IPS-NIHi7 (cell line): ENCODE measurements around the gene MYCBP2.

Experiments
- DNase-seq: peaks from one replicate; pipeline ENCODE4 v3.0.0; 2012; ENCODE audit warnings: mixed read lengths; ENCODE audit errors: extremely low spot score

Gene MYCBP2

DNA sequence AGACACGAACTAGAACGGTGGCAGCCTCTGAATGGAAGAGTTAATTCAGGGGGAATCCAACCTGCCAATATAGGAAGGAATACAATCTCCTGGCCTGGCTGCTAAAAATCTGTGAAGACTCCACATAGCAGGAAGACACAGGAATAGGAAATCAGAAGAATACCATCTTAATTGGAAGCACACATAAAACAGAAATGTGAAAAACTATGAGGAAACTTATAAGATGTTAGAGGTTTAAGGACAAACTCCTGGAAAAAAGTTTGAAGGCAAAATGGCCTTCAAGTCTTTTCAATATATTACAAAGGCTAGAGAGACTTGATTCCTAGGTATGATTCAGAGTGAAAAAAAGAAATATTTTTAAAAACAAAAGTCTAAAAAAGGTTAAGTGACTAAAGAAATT, 221.8 kb downstream of the MYCBP2 start:
- DNase-seq: no peak

DNA sequence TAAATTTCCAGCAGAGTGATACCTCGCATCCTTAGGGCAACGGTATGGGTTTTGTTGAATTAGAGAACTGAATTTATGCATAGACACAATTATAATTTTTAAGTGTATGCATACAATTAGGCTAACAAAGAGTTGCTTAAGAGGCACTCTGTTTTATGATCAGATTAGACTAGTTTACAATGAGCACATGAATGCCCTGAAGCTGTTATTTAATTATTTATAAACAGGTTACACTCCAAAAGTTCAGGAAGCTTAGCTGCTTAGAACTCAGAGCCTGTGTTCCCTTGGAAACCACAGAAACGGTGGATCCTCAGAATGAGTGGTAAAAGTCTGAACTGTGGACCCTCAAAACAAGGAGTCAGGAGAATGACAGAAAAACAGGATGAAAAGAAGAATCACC, 227.5 kb downstream of the MYCBP2 start:
- no peak for DNase-seq

DNA sequence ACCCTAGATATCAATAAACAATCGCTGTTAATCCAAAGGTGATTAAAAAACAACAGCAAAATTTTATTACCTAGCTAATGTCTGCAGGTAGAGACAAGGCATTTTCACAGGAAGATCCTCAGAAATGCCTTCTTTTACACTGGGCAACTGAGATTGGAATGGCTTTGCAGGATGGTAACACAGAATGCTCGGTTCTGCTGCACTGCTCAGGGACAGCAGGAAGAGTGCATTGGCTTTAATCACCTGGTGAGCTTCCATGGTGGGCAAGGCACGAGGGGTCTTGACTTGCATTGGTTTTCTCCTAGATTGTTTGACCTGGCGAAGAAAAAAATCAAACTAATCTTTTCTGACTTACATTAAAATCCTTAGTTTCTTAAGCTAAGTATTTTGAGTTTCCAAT, 231.6 kb downstream of the MYCBP2 start:
- DNase-seq: no peak

DNA sequence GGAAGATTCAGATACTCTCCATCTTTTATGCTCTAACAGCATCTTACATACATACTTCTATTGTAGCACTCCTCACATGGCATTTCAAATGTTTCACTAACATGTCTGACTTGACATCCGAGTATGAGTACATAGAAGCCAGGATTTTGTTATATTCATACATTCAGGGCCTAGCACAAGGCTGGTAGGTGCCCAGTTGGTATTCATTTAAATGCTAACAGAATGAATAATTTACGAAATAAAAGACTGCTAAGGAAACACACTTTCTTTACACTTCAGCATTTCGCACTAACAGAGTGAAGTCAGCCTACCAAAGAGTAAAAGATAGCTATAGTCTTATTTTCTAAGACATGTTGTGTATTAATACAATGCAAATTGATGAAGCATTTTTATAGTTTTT, 232.1 kb downstream of the MYCBP2 start:
- DNase-seq: no peak

DNA sequence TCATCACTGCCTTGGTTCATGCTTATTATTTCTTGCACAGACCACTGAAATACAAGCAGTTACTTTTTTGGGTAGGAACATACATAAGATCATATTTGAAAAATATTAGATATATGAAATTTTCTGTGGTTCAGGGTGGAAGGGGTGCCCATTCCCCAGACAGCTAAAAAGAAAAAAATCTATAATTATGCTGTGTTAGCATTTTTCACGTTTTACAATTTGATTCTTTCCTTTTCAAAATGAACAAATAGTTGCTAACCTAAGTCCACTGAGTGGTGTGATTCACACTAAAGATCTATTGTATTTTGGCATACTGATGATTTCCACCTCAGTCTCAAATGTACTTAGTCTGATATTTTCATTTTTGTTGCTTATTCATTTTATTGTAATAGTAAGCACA, 233.2 kb downstream of the MYCBP2 start:
- no peak for DNase-seq

DNA sequence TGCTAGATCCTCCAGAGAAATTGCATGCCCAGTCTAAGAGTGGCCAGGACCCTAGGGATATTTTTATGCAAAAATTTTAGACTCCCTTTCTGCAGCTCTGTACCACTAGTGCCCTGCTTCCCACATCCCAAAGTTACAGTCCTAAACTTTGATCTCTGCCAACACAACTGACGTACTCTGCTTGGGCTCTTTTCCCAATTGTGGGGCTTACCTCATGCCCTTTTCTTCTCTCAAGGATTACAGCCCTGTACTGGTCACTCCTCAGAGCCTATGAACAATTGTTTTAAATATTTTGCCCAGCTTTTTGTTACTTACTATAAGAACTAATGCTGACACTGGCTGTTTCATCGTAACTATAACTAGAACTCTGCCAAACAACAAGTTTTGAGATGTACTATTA, 242.1 kb downstream of the MYCBP2 start:
- DNase-seq: no peak

DNA sequence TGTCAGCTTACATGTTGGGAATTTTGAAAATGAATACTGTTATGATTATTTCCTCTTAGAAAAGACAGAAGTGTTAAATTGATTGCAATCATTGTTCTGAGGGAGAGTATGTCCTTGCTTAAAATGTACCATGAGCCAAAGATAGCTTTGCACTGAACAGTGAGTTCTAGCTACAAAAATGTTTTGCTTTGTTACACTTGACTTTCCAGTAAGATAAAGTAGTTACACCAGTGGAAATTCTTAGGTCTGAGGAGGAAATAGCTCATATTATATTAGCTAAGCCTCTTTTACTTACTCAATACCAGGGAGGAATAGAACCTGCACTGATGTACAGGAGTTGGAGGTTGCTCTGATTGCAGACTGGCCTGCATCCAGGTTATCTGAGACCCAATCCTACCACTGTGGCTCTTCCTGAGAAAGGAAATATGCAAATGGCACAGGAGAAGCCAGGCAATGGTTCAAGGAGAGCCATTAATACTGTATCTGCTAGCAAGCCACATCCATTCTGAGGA, 246.9 kb downstream of the MYCBP2 start:
- DNase-seq: no peak

DNA sequence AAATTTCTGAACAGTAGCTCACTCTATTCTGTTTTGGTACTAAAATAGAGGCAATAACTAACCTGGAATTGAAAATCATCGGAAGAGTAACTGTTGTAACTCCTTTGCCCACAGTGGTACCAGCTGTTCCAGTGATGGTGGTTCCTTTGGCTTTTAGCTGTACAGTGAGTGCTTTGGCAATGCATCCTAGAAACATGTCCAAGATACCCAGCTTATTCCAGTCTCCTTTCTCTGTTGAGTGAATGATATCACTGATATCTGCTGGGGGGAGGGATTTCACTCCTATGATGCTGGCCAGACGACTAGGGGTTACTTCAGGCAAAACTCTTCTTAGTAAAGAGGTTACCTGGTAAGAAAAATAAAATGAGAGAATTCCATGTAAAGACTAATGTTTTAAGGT, 259.4 kb downstream of the MYCBP2 start:
- DNase-seq: no peak

DNA sequence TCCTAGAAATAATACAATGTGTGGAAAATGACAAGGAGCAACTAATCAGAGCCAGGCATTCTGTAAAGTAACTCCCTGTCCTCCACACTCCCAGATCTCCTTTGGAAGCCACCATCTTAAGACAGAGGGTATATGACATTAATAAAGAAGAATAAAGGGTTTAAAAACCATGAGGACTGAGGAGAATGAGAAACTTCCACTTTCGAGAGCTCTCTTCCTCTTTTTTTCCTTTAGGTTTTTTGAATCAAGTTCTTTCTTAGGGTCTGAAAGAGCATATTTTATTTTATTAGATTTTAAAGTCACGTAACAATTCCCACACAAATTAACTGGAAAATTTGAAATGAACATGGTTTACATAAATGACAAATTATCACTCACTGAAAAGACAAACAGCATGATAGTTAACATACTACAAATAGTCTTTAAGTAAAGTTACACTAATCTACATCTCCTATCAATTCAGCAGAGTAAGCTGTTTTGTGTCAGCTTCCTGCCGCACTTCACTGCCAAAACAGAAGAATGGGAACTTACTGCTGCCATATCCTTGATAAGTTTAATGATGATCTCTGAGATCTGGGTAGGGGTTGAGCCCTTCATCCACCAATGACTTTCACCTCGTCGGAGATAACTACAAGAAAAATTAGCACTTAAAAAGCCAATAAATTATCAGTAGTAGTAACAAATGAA, 261.3 kb downstream of the MYCBP2 start:
- DNase-seq: no peak

DNA sequence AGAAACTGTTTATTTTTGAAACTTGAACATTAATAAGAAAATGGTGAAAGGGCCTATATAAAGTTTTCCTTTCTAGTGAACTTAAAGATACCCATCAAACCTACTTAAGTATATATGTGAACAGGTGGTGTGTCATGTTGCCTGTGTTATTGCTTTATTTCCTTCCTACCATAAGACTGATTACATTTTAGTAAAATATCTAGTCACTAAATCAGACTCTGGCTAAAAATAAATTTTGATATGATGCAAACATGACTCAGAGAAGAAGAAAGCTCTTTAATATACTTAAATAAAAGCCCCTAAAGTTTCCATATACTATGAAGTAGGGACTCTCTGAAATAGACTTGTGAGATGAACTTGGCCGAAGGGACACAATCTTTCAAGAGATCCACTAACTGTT, 264.8 kb downstream of the MYCBP2 start:
- no peak for DNase-seq

DNA sequence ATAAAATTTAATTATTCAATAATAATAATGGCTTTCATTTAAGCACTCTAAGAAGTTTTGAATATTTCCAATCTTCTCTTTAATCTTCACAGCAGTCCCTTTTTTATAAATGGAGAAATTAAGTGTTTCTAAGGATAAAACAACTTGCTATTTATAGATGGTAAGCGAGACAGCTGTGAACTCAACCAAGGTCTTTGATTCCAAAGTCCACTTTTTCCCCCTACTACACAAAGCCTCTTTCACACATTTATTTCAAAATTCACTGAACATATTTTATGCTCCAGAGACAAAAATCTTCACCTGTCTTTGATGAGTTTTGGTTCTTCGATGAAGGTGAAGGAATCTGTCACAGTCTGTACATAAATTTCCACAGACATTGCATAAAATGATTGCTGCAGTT, 265.5 kb downstream of the MYCBP2 start:
- no peak for DNase-seq

DNA sequence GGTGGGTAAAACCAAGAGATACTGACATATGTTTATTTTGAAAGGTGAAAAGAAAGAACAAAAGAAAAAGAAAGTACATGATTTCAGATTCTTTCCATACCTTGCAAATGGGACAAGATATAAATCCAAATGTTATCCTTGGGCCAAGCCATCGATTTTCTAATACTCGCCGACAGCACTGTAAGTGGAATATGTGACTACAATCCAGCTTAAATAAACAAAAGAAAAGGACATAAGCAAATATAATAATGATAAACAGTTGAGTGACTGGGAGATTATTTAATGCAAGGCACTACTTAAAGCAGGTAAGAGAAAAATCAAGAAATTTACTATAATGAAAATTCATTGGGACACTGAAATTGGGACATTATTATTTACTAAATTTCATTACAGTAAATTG, 270.0 kb downstream of the MYCBP2 start:
- DNase-seq: no peak

DNA sequence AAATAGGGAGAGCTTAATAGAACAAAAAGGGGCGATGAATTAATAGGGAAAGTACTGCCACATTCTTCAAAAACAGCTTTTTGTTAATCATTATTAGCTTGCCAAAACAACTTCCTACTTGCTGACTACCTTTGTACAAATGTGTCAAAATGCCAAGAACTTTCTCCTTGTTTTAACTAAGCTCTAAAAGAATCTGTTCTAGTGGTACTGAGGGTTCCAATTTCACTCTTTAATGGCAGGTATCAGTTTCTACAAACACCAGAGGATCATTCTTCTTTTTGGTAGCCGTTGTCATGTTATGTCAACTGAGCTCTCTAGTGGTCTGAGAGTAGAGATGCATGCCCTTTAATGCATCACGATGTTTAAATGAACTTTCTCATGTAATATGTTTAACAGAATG, 270.5 kb downstream of the MYCBP2 start:
- no peak for DNase-seq

DNA sequence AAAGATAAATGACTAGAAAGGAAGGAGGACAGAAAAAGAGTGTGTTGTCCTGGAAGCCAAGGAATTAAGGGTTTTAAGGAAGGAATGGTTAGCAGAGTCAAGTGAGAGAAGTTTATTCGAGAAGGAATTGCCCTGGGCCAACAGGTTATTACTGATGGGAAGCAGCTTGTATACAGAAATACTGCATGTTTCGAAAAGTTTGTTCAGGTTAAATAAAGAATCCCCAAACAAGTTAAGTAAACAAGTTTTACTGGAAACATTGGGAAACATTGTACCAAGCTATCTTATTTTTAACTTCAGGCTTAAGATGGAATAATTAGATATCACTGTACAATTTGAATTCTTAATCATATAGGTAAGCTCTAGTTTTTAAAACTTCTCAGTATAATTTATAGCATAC, 271.7 kb downstream of the MYCBP2 start:
- DNase-seq: no peak

DNA sequence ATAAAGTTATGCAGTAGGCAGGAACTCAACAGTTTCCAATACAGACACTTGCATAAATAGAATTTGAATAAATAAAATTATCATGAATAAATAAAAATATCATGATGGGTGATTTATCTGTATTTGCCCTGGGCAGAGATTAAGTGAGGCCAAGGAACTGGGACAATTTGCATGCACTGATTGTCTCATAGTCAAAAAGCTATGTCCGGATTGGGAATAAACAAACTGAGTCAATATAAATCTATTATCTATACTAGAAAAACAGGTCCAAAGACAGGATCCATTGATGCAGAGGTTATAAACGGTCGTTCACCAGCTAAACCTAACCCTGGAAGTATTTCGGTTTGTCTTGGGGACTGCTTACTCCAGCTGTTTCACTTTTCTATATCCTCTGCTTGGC, 273.7 kb downstream of the MYCBP2 start:
- DNase-seq: no peak

DNA sequence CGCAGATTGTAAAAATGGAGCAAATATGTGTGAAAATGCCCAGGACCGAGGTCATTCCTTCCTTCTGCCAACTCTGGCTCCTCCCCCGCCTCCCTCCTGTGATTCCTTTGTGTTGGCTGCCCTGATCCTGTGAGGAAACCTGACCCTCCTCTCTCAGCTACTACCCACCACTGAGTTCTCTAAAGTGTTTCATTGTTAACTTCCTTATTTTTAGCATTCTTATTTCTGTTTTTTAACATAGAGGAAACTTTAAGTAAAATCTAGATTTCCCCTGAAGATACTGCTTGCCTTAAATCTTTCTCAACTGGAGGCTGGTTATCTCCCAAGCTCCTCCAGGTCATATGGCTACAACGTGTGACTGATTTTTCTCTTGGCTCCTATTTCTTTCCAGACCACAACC, 278.2 kb downstream of the MYCBP2 start:
- DNase-seq: peak; percentile 64

DNA sequence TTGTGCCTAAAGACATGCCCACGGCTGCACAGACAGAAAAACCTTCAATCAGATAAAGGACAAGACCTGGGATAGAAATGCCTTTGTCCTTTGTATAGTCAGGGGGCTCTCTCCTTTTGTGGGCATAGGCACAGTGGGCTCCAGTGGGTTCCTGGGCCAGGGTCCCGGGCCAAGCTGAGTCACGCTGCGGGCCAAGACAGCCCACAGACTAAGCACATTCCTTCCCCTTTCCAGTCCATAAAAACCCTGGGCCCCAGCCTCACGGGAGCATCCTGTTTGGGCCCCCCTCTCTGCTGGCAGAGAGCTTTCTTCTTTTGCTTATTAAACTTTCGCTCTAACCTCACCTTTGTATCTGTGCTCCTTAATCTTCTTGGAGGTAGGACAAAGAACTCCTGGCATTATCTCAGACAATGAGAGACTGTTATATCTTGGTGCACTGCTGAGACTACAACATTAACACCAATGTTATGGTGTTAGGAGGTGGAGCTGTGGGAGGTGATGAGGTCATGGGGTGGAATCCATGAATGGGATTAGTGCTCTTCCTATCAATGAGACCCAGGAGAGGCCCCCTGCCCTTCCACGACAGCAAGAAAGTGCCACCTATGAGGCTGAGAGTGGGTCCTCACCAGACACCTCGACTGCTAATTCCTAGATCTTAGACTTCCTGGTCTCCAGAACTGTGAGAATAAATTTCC, 279.1 kb downstream of the MYCBP2 start:
- no peak for DNase-seq

DNA sequence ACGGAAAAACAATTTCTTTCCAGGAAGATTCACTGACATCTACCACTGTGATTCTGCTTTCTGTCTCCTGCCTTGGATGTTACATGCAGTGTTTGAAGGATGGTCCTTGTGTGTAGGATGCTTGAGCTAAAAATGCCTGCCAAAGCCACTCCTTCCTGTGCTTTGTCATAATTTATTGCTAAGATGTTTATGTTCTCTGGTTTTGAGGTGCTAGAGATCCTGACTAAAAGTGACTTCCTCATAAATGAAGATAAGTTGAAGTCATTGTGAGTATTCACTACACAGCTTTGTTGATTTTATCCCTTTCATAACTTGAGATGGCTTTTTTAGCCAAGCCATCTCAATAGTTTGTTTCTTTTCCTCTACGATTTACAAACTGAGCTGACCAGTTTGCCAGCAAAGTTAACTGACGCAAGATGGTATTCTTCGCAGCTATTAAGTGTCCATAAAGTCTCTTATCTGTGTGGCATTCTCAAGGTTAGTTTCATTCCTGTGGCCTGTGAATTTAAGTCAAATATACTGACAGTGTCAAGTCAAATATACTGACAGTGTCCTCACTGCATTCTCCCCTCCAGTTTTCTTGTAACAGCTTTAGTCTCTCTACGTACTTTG, 284.2 kb downstream of the MYCBP2 start:
- DNase-seq: no peak

DNA sequence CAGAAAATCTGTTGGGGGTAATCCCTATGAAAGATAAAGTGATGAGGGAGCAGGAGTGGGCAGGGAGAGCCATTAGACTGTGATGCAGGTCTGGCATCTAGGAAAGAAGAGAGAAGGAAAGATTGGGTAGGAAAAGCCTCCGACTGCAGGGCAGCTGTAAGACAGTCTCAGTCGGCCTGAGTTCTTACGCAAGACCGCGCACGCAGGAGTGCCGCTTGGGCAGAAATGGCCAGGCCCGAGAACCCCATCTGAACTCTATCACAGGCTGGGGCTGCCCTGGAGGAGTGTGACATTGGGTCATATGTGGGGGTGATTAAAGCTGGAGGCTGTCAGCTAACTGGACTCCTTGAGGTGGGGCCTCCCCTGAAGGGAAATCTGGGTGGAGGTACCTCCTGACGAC, 286.1 kb downstream of the MYCBP2 start:
- DNase-seq: no peak

DNA sequence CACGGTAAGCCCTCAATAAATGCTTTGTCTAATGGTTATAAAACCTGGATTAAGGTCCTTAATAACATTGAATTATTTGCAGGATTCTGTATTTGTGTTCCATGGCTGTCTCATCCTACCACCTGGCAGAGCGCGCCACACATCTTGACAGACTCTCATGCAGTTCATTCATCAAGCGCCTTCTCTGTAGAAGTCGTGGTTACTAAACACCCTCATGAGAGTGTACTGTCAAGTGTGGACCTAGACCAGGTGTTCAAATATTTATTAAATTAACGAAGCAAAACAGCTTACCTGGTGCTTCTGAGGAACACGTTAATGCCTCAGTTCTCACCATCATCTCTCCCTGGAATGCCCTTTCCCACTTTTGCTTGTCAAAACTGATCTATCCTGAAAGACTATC, 286.8 kb downstream of the MYCBP2 start:
- DNase-seq: no peak

DNA sequence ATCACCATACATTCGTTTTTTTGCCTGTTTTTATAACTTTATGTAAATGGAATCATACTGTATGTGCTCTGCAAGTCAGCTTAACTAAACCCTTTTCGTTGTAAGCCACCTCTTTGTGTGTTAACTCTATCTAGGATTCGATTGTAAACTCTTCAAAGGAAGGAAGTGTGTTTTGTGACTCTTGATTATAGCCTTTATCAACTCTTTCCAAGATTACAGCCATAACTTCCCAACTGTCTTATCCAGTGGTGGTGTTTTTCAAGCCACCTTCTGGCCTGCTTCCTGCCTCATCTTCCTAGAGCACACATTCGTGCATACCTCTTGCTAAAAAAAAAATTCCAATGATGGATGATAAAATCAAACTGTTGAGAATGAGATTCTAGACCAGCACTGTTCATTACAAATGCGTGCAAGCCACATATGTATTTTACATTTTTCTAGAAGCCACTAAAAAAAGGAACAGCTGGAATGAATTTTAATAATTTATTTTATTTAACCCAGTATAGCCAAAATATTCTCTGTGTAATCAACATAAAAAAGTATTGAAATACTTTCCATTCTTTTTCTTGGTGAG, 287.9 kb downstream of the MYCBP2 start:
- no peak for DNase-seq

DNA sequence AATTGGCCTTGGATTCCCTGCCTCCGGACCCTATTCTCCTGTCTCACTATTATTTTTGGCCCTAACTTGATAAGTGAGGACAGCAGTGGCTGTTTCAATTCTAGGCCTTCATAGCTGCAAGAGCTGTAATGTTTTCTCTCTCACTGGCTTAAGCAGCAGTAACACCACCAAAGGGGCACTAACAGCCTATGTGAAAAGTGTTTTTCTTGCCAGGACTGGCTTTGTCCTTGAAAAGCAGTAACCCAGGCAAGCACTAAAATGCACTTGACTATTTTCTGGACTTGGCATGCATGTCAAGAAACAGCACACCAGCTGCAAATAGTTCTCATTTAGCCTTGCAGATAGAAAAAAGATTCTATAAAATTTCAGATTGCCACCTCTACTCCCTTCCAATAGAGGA, 290.6 kb downstream of the MYCBP2 start:
- no peak for DNase-seq

DNA sequence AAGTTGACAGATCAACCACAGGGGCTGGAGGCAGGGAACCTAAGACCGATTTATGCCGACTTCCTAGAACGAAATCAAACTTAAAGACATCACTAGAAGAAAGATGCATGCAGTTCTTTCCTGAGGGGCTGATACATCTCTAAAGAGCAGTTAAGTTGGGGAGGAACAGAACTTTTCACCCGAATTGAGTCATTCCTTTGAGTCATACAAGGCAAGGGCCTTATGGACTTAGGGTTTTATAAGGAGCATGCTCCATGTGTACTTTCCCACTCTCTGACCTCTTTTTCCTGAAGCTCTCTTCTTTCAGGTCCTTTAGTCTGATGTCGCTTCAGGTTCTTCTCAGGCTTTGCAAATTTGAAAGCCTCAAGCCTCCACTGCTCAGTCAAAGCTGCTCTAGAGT, 292.0 kb downstream of the MYCBP2 start:
- no peak for DNase-seq
